Measurements from ENCODE around the gene FAM13A. TPM values are rescaled to one million over a fixed set of nuclear protein-coding genes. Genes with fewer than 3 reads are reported as not detected.

Gene FAM13A
- total RNA-seq, 1 experiment from 2014 or later = 26.7 TPM

DNA sequence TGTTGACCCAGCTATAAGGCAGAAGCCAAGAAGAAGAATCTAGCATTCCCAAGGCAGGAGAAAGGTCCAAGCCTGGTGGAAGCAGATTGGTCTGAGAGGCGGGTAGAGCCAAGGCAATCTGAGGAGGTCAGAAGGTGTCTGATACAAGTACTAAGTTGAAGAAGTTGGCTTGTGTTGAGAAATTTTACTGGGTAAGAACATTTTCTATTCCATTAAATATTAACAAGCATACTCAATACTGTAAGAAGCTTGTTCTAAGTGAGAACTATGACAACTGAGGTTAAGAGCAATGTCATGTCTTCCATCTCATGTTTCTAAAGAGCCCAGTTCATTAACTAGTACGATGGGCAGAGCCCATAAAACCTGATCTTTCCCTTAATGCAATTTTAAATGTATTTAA, 75.0 kb downstream of the FAM13A start:
- no peaks in the 10 kb centered on the region for H3K36me3 ChIP-seq (ENCODE audit: low read depth)
- H3K4me3 ChIP-seq = no peak overlapping the region
- no peaks in the 10 kb centered on the region for H3K27me3 ChIP-seq (ENCODE audit: insufficient read depth, low read depth)
- no peak overlapping the region for H3K27ac ChIP-seq
- H3K79me2 ChIP-seq (ENCODE audit: low read depth) = no peaks in the 10 kb centered on the region
- H2AFZ ChIP-seq = no peak overlapping the region
- no peak overlapping the region for H3K4me2 ChIP-seq
- H4K20me1 ChIP-seq (ENCODE audit: insufficient read depth) = no peaks in the 10 kb centered on the region
- no peaks in the 10 kb centered on the region for H3K9me3 ChIP-seq (ENCODE audit: insufficient read depth, low read depth)
- no peaks in the 10 kb centered on the region for H3F3A ChIP-seq (ENCODE audit: insufficient read depth, low read depth)
- ChIA-PET CTCF (no interaction called here), POLR2A (ENCODE audit: unreplicated experiment) (no interaction called here)
- TF ChIP-seq EZH2 (IDR thresholded peaks at IDR 0.05; ENCODE audit: low read depth) = no peak
- TF ChIP-seq, protein P1, sequence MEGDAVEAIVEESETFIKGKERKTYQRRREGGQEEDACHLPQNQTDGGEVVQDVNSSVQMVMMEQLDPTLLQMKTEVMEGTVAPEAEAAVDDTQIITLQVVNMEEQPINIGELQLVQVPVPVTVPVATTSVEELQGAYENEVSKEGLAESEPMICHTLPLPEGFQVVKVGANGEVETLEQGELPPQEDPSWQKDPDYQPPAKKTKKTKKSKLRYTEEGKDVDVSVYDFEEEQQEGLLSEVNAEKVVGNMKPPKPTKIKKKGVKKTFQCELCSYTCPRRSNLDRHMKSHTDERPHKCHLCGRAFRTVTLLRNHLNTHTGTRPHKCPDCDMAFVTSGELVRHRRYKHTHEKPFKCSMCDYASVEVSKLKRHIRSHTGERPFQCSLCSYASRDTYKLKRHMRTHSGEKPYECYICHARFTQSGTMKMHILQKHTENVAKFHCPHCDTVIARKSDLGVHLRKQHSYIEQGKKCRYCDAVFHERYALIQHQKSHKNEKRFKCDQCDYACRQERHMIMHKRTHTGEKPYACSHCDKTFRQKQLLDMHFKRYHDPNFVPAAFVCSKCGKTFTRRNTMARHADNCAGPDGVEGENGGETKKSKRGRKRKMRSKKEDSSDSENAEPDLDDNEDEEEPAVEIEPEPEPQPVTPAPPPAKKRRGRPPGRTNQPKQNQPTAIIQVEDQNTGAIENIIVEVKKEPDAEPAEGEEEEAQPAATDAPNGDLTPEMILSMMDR (conservative IDR thresholded peaks at IDR 0.05) = no peak
- H3K9me2 ChIP-seq (ENCODE audit: insufficient read depth) = no peaks in the 10 kb centered on the region
- no TSS peak for BruUV-seq (replicated peaks)
- no peak for DNase-seq
- intact Hi-C loops (cut with micrococcal nuclease; ENCODE audit: unreplicated experiment) = no loop called here
- no peaks in the 10 kb centered on the region for H3K4me1 ChIP-seq (replicated peaks; ENCODE audit: insufficient read depth)

DNA sequence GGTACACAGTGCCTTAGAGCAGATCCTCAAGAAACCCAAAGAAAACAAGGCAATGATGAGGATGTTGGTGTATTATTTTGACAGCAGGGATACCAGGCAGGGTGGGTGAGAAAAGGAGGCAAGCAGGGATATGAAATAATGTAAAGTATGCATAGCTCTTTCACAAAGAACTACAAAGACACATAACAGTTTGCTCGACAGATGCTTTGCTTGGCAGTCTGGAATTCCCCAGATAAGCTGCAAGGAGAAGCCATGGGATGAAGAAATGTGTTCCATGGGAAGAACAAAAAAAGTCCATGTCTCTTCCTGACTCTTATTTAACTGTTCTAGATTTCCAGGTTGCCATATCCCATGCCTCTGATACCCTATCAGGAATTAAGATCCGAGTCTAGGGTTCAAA, 75.4 kb downstream of the FAM13A start:
- H4K20me1 ChIP-seq (ENCODE audit: insufficient read depth) = no peaks in the 10 kb centered on the region
- no peaks in the 10 kb centered on the region for H3K36me3 ChIP-seq (ENCODE audit: low read depth)
- no peak overlapping the region for H3K4me2 ChIP-seq
- H3K27ac ChIP-seq = no peak overlapping the region
- H3K9me3 ChIP-seq (ENCODE audit: insufficient read depth, low read depth) = no peaks in the 10 kb centered on the region
- H3K4me1 ChIP-seq (replicated peaks; ENCODE audit: insufficient read depth) = no peaks in the 10 kb centered on the region
- H3K79me2 ChIP-seq (ENCODE audit: low read depth) = no peaks in the 10 kb centered on the region
- H3F3A ChIP-seq (ENCODE audit: insufficient read depth, low read depth) = no peaks in the 10 kb centered on the region
- H2AFZ ChIP-seq = no peak overlapping the region
- POLR2A ChIA-PET (ENCODE audit: unreplicated experiment) = no interaction called here
- no peak overlapping the region for H3K4me3 ChIP-seq
- intact Hi-C loops (cut with micrococcal nuclease; ENCODE audit: unreplicated experiment) = no loop called here
- CTCF ChIA-PET = no interaction called here
- H3K9me2 ChIP-seq (ENCODE audit: insufficient read depth) = no peaks in the 10 kb centered on the region
- TF ChIP-seq EZH2 (IDR thresholded peaks at IDR 0.05; ENCODE audit: low read depth) = no peak
- TF ChIP-seq, protein P1 (conservative IDR thresholded peaks at IDR 0.05) = no peak
- no TSS peak for BruUV-seq (replicated peaks)
- no peak for DNase-seq
- no peaks in the 10 kb centered on the region for H3K27me3 ChIP-seq (ENCODE audit: insufficient read depth, low read depth)

DNA sequence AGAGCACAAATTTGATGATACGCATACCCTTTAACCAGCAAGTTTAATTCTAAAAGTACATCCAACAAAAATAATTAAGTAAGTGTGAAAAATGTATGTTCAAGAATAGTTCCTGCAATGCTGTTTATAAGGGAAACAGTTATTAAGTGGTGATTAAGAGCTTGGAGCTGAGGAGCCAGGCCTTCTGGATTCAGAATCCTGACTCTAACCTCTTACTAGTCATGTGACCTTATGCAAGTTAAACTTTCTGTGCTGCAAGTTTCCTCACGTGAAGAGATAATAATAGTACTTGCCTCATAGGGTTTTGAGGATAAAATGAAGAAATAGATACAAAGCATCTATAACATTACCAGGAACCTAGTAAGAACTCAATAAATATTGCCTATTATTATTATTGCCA, 77.7 kb downstream of the FAM13A start:
- Histone ChIP-seq H3K9me2 (ENCODE audit: insufficient read depth) (no peaks in the 10 kb centered on the region), H3K4me2 (no peak overlapping the region), H2AFZ (no peak overlapping the region), H3F3A (ENCODE audit: insufficient read depth, low read depth) (no peaks in the 10 kb centered on the region), H4K20me1 (ENCODE audit: insufficient read depth) (no peaks in the 10 kb centered on the region), H3K4me3 (no peak overlapping the region), H3K27ac (no peak overlapping the region), H3K79me2 (ENCODE audit: low read depth) (no peaks in the 10 kb centered on the region), H3K27me3 (ENCODE audit: insufficient read depth, low read depth) (no peaks in the 10 kb centered on the region), H3K4me1 (replicated peaks; ENCODE audit: insufficient read depth) (no peaks in the 10 kb centered on the region), H3K9me3 (ENCODE audit: insufficient read depth, low read depth) (no peaks in the 10 kb centered on the region), H3K36me3 (ENCODE audit: low read depth) (no peaks in the 10 kb centered on the region)
- intact Hi-C loops (cut with micrococcal nuclease; ENCODE audit: unreplicated experiment) = no loop called here
- no peak for DNase-seq
- TF ChIP-seq, protein P1 (conservative IDR thresholded peaks at IDR 0.05) = no peak
- ChIA-PET CTCF (no interaction called here), POLR2A (ENCODE audit: unreplicated experiment) (interaction anchor here (0.6 kb wide), 1 partner anchor 11 kb away, joined by 3 read pairs; no protein-coding TSS in a partner anchor)
- no TSS peak for BruUV-seq (replicated peaks)

Data from PC-9 (cell line).